ENCODE data around the gene FAM184B.
"Not testable (repeated sequence)": the region's sequence is repeated elsewhere in the genome, so short reads cannot be mapped to it uniquely, and the experiment has no call there.

FAM184B gene

DNA sequence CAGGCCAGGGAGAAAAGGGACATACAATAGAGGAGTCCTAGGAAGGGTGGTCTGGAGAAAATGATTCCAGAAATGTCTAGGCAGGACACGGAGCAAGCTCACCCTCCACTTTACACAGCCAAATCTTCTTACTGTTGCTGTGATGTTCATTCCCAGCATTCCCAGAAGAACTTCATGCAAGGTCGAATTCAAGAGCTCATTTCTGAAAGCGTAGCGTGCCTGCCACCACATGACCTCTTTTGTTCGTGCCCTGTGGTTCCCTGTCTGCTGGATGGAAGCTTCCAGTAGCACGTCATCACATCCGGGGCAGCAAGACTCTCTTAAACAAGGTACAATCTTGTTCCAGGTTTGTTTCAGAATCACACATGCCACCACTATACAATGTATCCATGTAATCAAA is 57.8 kb downstream of the FAM184B start:
- H3K4me3 ChIP-seq (ENCODE audit: low read length), result no peak overlapping the region
- no peak for DNase-seq (ENCODE audit: low read depth, low spot score)

DNA sequence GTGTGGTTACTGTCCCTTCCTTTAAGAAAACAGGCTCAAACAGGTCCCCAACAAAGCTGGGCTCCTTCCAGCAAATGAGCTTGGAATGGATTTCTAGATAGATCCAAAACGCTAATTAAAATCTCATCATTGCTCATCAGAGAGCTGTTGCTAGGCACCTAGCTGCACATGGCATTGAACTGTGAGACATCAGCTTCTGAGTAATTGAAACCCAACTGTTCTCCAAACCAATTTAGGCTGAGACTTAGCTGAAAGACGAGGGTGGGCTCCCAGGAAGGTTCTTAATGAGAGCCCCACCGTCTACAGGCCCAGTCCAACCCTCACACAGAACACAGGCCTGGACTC is 59.1 kb downstream of the FAM184B start:
- no peak for DNase-seq (ENCODE audit: low read depth, low spot score)
- no peak overlapping the region for H3K4me3 ChIP-seq (ENCODE audit: low read length)

DNA sequence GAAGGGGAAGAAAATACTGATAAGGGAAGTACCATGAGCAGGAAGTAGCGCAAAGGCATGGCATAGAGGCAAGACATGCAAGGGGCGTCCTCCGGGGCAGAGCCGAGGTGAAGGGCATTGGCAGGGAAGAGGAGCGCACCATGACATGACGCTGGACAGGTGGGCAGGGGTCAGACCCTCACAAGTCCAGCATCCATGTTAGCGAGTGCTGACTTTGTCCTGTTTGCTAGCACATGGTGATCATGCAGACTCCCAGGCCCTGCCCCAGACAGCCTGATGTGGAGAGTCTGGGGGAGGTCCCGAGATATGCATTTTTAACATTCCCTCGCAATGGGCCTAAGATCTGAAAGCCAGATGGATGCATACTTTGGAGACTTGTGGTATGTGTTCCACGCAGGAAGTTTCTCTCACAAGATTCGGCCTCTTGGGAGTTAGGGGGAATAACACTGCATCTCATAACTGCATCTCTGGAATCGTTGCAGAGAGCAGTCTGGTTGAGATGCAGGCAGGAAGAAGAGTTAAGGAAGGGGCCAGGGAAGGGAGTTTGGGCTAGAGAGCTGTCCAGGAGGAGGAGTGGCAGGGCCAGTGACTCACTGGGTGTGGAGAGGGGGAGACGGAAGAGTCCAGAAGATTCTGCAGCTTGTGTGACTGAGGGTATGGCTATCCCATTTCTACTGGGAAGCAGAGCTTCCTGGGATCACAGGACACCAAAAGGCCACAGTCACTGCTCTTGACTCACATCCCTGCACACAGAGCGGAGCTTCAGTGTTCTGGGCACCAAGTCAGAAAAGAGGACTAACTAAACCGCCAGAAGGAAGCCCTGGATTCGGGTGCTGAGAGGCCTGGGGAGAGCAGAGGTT is 59.7 kb downstream of the FAM184B start:
- no peak for DNase-seq (ENCODE audit: low read depth, low spot score)
- H3K4me3 ChIP-seq (ENCODE audit: low read length), result no peak overlapping the region

DNA sequence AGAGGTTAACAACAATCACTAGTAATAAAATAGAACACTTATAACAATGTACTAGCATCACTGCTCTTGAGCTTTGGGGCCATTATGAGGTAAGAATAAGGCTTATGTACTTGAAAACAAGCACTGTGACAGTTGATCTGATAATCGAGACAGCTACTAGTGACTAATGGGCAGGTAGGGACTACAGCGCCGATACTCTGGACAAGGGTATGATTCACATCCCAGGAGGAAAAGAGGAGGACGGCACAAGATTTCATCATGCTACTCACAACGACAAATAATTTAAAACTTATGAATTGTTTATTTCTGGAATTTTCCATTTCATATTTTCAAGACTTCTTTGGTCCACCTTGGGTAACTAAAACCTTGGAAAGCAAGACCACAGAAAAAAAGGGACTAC is 62.3 kb downstream of the FAM184B start:
- no peak overlapping the region for H3K4me3 ChIP-seq (ENCODE audit: low read length)
- no peak for DNase-seq (ENCODE audit: low read depth, low spot score)

DNA sequence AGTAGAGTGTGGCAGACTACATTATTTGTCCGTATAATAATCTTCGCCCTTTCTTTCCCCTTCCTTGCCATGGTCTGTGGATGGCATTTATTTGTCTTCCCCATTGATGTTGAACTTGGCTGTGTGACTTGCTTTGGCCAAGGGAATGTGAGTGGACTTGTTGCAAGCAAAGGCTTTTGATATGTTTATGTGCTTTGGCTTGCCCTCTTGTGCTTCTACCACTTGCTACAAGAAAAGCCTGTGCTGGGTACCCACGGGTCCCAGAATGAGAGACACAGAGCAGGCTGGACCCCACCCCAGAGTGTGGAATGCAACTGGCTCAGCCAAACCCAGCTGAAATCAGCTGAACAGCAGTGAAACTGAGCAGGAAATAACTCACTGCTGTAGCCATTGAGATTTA is 63.0 kb downstream of the FAM184B start:
- H3K4me3 ChIP-seq (ENCODE audit: low read length), result no peak overlapping the region
- DNase-seq (ENCODE audit: low read depth, low spot score), result no peak

DNA sequence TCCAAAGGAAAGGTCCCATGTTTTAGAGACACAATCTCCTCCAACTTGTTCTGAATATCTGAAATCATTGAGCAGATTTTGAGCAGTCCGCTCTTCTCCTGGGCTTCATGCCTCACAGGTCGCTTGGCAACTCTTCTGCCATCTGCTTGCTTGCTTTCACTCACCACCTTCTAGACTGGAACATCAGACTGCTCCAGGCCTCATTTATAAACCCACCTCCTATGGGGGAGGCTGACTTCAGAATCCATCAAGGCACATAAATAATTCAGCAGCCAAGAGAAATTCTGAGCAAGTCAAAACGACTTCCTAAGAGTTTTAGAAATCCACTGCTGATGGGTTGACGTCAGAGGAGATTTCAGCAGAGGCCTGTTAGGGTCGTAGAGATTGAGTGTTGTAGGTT is 64.1 kb downstream of the FAM184B start:
- DNase-seq (ENCODE audit: low read depth, low spot score), result no peak
- no peak overlapping the region for H3K4me3 ChIP-seq (ENCODE audit: low read length)

DNA sequence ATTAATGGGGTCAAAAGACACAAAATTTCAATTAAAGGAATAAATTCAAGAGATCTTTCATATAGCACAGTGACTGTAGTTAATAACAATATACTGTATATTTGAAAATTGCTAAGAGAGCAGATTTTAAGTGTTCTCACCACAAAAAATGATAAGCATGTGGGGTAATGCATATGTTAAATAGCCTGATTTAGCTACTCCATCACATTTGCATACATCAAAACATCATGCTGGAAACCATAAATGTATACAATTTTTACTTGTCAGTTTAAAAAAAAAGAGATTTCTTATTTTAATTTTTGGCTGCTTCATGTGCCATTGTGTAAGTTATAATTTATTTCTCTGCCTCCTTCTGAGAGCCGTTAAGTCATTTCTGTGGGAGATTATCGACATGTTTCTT is 65.9 kb downstream of the FAM184B start:
- no peak for DNase-seq (ENCODE audit: low read depth, low spot score)
- no peak overlapping the region for H3K4me3 ChIP-seq (ENCODE audit: low read length)

DNA sequence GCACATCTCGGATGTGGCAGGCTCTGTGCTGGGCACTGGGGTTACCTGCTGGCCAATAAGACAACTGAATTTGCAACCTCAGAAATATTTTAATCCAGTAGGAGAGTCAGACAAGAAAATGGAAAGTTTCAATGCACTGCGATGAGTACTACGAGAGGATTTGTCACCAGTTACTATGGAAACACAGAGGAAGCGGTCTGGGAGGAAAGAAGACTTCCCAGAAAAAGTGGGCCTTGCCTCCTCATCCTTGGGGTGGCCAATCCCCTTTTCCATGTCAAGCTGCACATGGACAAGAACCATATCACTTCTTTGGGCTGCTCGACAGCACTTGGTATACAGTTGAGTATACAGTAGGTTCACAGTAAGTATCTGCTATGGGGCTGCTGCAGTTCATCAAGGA is 67.6 kb downstream of the FAM184B start:
- DNase-seq (ENCODE audit: low read depth, low spot score), result no peak
- H3K4me3 ChIP-seq (ENCODE audit: low read length), result no peak overlapping the region

DNA sequence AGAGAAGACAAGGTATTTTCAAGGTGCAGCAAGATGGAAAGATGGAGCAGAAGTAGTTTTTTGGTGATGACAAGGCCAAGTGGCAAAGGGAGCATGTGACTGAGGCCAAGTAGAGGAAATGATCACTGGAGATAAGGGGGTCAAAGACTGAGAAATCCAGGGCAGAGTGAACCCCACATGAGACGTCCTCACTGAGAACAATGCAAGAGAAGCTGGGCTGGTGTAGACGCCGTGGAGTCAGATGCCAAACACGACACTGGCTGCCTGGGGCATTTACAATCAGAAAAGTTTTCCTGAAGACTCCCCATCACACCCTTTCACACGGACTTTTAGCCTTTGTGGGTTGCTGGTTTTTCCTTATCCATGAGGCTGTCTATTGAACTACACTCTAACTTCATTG is 69.3 kb downstream of the FAM184B start:
- no peak overlapping the region for H3K4me3 ChIP-seq (ENCODE audit: low read length)
- DNase-seq (ENCODE audit: low read depth, low spot score), result no peak

DNA sequence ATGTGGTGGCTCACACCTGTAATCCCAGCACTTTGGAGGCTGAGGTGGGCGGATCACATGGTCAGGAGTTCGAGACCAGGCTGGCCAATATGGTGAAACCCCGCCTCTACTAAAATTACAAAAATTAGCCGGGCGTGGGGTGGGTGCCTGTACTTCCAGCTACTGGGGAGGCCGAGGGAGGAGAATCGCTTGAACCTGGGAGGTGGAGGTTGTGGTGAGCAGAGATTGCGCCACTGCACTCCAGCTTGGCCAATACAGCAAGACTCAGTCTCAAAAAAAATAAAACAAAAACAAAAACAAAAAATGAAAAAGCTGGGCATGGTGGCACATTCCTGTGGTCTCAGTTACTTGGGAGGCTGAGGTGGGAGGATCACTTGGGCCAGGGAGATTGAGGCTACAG is 70.2 kb downstream of the FAM184B start:
- H3K4me3 ChIP-seq (ENCODE audit: low read length), result not testable (repeated sequence)

DNA sequence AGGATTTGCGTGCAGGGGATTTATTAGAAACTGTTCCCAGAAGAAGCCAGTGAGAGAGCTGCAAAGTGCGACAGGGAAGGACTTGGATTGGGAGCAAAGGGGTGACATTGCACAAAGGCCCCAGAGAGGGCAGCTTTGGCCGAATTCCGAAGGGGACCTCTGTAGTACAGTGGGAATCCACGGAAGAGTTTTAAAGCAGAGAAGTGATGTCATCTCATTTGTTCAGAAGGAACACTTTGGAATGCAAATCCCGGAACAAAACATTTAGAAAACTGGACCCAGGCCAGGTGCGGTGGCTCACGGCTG is 71.7 kb downstream of the FAM184B start:
- no peak for DNase-seq (ENCODE audit: low read depth, low spot score)
- H3K4me3 ChIP-seq (ENCODE audit: low read length), result no peak overlapping the region

More for the DNA sequence above, 70.2 kb downstream of the FAM184B start:
- not testable (repeated sequence) for DNase-seq (ENCODE audit: low read depth, low spot score)

DNA sequence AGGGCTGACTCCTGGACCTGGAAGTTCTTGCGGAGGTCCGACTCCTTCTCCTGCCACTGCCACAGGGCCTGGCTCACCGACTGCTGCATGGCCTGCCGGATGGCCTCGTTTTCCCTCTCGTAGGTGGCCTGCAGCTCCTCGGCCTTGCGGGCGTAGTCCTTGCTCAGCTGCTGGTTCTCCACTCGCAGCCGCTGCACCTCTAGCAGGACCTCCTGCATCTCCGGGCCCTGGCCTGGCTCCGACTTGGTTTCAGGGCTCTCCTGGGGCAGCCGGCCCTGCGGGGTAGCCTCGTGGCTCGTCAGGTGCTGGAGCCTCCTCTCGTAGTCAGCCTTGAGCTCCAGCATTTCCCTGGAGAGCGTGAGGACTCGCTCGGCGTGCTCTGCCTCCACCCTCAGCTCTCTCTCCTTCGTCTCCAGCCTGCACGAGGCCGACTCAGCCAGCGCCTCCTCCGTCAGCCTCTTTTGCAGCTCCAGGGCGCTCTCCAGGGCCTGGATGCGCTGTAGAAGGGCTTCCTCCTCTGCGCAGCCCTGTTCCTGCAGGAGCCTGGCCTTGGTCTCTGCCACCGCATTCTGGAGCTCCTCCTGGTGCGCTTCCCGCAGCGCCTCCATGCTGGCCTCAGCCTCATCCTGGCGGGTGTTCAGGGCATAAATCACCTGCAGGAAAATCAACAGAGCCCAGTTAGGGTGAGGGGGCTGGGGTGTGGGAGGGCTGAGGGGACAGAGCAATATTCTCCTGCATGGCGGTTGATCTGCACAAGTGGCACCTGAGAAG is 72.2 kb downstream of the FAM184B start:
- H3K4me3 ChIP-seq (ENCODE audit: low read length), result no peak overlapping the region
- DNase-seq (ENCODE audit: low read depth, low spot score), result no peak

DNA sequence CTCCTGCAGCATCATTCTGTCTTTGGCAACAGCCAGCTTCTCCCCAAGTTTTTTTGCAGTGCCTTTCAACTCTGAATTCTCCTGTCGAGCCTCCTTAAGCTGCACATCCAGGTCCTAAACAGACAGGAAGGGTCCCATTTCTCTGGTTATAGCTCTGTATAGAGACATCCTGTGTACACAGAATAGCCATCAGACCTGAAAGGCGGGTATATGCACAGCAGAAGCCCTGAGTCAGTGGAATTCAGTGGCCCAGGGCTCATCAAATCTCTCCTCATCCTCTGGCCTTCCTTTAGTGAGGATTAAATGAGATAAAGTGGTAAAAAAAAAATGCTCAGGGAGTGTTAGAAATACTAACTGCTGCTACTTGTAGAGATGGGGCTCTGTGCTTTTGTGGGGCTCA is 73.8 kb downstream of the FAM184B start:
- H3K4me3 ChIP-seq (ENCODE audit: low read length), result no peak overlapping the region
- DNase-seq (ENCODE audit: low read depth, low spot score), result no peak

DNA sequence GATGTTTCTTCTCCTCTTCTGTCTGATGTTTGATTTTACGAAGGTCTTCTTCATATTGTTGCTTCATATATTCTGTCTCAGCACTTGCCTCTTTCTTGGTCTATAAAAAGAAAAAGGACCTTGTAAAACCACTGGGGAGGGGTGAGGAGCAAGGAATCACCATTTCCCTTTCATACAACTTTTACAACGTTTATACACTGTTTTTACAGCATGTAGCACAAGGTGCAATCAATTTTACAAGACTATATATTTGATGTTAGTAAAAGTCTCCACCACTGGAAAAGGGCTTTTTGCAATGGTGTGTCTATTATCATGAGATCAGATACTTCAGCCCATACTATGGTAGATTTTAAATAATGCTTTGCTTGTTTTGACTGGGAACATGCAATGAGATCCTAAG is 76.3 kb downstream of the FAM184B start:
- H3K4me3 ChIP-seq (ENCODE audit: low read length), result no peak overlapping the region
- DNase-seq (ENCODE audit: low read depth, low spot score), result no peak

DNA sequence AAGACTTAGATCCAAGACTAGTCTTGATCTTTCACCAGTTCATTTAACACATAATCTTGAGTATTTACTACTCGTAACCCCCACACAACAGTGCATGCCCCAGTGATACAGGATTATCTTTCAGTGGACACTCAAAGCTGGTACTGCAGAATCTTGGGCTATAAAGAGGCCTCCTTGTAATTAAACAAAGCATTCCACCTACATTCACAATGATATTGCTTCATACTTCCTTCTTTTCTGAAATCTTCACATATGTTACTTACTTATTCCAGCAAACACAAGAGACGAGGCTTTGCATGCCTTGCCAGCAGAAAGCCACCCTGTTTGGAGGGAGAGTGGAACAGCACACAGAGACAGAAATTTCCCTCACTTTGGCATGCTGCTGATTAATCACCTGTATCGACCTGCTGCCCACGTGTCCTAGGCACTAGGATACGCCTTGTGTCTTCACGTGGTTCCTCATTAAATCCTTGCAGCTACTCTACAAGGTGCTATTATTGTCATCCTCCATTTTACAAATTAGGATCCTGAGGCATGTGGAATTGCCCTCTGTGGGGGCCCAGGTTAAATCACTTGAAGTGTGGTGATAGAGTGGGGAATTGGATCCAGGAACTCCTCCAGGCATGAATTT is 77.3 kb downstream of the FAM184B start:
- no peak overlapping the region for H3K4me3 ChIP-seq (ENCODE audit: low read length)
- no peak for DNase-seq (ENCODE audit: low read depth, low spot score)

DNA sequence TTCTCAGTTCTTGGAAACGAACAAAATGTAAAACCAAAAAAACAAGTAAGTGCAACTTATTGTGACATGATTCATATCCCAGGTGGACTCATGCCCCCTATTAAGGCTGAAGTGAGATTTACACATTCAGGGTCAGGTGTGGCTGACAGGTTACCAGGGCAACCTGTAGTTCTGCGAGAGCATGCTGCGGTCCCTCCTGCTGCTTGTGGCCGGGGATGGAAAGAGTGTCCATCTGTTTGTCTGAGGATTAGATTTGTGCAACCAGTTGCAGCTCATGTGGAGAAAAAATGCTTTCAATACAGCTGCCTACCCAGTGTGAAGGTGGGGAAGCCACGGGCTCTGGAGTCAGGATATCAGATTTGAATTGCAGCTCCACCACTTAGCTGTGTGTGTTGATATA is 78.8 kb downstream of the FAM184B start:
- H3K4me3 ChIP-seq (ENCODE audit: low read length), result no peak overlapping the region
- DNase-seq (ENCODE audit: low read depth, low spot score), result no peak

DNA sequence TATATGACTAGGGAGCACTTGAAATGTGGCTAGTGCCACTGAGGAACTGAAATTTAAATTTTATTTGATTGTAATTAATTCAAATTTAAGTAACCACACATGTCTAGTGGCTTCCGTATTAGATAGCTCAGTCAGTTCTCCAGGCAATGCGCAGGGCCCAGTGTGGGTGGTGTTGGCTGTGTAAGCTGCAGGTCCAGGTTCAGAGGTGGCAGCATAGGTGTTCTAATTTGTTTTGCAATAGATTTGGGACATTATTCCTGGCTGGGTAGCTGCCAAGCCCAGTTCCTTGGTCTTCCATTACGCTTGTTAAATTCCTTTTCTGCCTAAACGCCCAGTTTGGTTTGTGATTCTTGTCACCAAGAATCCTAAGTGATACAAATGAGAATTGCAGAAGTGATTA is 79.5 kb downstream of the FAM184B start:
- DNase-seq (ENCODE audit: low read depth, low spot score), result no peak
- H3K4me3 ChIP-seq (ENCODE audit: low read length), result no peak overlapping the region

DNA sequence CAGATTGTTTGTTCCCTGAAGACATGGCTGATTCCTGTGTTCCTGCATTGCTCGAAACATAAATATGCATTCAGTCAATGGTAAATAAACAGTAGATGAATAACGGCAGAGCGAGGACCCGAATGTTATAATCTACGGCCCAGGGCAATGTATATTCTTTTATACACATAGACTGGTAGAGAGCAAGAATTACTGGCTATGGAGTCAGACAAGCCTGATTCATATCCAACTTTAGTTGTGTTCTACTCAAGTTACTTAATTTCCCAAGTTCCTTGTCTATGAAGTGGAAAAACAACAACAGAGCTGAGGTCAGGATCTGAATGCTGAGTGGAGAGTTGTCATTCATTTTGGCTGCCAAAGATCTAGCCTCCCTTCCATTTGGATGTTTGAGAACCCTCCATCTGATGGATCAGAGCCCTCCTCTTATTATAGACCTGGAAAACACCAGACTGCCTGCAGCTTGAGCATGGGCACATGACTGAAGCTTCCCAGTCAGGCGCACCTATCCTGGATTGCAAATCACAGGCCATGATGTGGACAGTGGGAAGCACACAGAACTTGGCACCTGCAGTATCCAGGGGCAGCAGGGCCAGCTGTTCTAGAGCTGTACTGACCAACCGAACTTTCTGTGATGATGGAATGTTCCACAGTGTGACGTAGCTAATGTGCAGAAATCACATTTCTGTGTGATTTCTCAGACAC is 80.1 kb downstream of the FAM184B start:
- DNase-seq (ENCODE audit: low read depth, low spot score), result no peak
- no peak overlapping the region for H3K4me3 ChIP-seq (ENCODE audit: low read length)

DNA sequence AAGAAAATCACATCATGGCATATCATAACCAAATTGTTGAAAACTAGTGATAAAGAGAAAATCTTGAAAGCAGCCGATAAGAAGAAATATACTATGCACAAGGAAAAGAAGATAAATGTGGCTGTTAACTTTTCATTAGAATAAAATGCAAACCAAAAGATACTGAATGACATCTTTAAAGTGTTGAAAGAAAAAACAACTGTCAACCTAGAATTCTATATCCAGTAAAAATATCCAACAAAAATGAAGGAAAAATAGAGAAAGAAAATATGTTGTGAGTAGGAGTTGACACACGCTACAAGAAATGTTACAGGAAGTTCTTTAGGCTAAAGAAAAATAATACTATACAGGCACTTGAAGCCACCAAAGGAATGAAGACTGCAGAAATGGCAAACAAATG is 82.0 kb downstream of the FAM184B start:
- H3K4me3 ChIP-seq (ENCODE audit: low read length), result no peak overlapping the region
- no peak for DNase-seq (ENCODE audit: low read depth, low spot score)

DNA sequence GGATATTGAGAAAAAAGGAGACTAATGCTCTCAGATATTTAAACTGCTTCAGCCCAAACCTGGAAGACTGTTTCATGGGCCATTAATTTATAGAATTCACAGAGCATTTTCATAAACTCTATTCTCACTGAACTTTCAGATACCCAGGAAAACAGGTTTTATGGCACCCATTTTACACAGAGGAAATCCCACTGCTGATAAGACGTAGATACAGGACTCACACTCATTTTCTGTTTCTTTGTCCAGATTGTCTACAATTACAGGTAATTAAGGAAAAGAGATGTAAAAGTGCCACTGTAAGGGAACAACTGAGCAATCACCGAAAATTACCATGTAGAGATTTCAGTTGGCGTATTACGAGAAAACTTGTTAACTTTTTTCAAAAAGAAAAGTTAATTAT is 83.3 kb downstream of the FAM184B start:
- no peak for DNase-seq (ENCODE audit: low read depth, low spot score)
- H3K4me3 ChIP-seq (ENCODE audit: low read length), result no peak overlapping the region
